GM21526 (cell line): Measurements from ENCODE around the gene AREG.

Experiments
- ATAC-seq: cut with Tn5 transposase; IDR thresholded peaks from one replicate; pipeline ENCODE4 v1.9.1; 2021; ENCODE audit warnings: moderate library complexity; ENCODE audit not compliant: unreplicated experiment, low FRiP score

The AREG gene

DNA sequence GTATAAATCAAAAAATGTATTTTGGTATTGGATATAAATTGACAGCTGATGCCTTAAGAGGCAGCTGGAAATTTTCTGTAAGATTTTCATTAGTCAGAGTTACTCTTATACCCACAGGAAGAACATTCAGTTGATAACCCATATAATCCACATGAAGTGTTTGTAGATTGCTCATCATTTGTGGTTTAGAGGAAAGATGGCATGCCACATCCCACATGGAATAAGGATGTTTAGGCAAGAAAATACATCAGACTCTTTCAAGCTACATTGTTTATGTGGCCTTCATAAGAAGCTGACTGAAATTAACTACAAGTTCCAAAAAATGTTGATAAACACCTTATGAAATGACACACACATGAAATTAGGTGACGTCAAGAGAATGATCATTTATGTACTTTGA is 56.6 kb downstream of the AREG start:
- no peak for ATAC-seq

DNA sequence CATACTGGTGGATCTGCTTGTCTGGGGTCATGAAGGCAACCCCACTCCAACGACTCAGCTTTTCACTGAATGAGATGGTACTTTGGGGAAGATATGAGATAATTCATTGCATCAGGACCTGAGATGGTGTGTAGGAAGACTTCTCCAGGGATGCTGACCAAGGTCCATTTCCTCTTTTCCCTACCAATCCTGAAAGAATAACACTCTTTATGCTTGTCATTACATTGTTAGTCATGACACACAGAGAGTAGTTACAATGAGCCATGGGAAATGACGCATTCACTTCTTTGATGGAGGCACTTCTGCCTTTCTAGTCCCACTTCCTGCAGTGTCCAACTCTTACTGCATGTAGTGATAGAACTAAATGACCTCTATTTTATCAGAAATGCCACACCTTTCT is 58.6 kb downstream of the AREG start:
- no peak for ATAC-seq

DNA sequence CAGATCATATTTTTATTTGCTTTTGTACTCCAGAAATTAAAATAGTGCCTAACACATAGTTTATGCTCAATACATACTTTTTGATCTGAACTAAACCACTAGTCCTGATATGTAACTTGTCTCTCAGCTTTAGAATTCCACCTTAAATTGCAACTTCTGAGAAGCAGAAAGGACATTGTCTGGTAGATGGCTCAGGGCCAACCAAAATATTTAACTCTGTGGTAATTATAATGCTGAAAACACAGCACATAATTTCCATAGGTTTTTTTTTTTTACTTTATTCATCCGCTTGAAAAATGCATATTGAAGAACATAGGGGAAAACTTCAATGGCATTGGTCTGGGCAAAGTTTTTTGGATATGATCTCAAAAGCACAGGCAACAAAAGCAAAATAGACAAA is 59.3 kb downstream of the AREG start:
- ATAC-seq = no peak
